Stimulated activated CD4-positive, alpha-beta T cell treated with anti-CD3 and anti-CD28 coated beads, Interleukin-4, amount 100 ng/mL, for 24 hours (primary cell): ENCODE data around the gene NFE2L1.
A peak's percentile ranks its signal among the peaks of the same experiment; 100 is the strongest.
"Not testable (repeated sequence)": the region's sequence is repeated elsewhere in the genome, so short reads cannot be mapped to it uniquely, and the experiment has no call there.

Source experiments
- DNase-seq: peaks from one replicate; pipeline ENCODE4 v3.0.0-alpha.2; 2020

The NFE2L1 gene

GRCh38 chr17:48023400-48024148, 24.6 kb upstream of the NFE2L1 start:
- DNase-seq = peak; percentile 39

DNA sequence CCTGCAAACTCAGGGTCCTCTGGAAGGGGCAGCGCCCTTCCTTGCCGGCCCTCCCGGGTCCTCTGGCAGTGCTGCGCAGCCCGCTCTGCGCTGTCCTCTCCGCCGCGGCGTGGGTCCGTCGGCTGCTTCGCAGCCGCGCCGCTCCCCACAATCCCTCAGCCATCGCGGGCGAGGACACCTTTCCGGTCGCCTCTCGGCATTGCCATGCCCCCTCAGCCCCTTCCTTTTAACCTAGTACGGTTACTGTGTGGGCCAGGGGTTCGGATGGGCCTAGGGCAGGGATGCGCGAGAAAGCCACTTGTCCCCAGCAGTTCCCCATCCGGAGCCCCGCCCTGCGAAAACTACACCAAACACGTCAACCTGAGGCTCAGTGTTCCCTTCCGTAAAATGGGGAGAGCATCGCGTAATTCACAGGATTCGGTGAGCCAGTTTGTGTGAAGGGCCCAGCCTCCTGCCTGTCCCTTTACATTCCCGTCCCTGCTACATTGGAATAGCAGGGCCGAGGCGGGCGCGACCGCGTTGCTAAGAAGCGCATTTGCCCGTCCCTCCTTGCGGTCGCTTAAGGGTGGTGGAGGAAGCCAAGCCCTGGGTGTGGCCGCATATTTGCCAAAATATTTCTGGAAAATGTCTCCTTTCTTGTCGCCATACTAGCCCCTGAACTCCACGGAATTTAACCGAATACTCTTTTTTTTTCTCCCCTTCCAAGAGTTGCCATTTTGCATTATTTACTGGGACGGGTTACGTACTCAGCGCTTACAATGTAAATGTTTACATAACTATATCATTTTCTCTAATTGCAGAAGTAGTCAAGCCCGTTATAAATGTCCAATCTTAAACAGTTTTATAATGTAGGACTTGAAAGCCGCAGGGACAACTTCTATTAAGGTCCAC, 23.8 kb upstream of the NFE2L1 start:
- DNase-seq = peak; percentile 48

DNA sequence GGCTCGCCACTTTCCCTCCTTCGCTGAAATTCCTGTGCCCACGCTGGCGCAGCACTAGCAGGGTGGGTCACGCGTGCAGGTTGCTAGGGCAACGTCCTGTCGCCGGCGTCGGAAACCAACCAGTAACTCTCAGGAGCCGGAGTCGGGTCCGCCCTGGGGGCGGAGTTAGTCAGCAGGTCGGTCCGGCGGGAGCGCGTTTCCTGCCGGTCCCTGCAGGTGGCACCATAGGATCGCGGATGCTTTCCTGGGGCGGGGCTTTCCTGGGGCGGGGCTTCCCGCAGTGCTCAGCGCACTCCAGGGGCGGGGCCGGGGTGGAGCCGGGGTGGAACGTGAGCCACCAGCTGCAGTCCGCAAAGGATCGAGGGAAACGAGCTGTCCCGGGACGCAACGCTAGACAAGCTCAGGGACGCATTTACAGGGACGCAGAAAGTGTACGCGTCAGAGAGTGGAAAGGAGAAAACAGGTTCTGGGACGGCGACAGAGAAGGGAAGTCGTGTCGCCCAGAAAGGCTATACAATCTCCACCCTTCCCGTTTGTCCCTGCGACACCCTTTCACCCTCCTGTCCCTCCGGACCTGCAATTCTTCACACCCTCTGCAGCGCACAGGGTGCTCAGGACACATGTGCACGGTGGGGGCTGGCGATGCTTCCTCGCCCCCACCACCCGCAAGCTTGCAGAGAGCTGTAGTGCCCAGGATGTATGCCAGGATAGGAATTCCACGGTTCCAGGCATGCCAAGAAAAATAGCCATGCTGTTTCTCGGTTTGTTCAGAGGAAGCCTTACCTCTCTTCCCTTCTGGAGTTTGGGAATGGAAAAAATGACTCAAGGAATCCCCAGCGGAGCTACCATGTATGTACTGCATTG, 22.9 kb upstream of the NFE2L1 start:
- DNase-seq = peak; percentile 98

GRCh38 chr17:48025904-48026501, 22.2 kb upstream of the NFE2L1 start:
- DNase-seq = no peak

DNA sequence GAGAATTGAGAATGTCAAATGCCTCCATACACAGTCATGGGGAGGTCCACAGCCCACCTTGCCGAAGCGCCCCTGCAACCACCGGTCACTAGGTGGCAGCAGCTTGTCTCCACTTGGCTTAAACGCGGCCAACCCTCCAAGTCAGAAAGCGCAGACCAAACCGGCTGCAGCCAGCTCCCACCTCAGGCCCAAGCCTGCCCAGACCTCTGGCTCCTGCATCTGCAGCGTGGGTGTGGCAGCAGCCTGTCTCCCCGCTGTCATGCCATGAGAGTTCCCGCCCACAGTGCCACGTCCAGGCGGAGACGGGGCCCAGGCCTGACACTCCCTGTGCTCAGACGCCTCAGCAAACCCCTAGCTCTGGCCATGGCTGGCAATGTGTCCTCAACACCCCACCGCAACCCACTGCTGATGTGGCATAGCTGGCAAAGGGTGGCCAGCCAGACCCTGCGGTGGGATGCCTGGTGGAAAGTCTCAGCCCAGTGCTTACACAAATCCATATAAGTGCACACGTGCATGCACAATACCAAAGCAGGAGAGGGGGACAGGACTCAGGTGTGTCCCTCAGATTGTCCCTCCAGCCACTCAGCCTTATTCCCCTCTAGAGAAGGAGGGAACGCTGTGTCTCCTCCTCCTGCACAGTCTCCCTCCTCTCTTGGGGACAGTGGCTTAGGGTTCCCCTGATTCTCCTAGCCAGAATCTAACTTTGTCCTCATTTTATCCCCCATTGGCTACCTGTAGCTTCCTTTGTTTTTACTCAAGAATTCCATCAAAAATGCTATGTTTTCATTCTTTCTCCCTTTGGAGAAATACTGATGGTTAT, 21.4 kb upstream of the NFE2L1 start:
- DNase-seq = peak; percentile 80

DNA sequence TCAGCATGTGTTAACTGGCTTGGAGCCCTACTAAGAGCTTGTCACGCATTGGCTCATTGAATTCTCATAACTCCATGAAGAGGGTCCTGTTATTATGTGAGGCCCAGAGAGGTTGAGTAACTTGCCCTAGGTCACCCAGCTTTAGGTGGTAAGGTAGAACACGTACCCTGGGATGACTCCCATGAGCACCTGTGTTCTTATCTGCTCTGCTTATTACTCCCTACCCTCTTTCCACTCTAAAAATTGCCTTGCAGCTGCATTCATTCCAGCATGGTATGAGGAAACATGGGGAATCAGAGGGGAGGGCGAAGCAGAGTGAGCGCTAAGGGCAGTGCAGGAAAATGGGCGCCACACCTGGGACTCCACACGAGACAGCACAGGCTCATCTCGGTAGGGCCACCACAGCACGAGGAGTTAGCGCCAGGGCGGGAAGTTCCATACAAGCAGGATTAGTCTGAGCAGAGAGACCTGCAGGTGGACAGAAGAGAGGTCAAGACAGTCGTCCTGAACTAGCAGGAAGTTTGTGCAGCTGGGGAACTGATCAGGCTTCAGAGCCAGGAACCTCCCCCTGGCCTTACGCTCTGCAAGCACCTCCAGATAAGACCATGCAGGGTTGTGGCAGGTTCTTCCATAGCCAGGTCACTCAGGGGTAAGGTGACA, 20.7 kb upstream of the NFE2L1 start:
- DNase-seq = no peak

DNA sequence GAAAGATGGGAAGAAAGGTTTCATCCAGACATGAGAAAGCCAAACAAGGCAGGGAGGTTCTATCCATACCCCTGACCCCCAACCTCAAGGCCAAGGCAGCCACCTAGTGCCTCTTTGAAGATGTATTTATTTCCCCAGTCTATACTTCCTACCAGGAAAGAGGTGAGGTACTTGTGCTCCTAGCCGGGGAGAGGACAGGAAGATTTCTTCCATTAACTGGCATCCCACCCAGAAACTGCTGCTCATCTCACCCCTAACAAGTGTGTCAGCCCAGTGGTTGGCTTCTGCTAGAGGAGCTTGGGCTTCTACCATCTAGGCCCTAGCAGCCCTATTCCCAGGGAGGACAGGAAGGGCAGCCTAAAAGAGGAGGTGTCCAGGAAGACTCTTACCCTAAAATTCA, 19.4 kb upstream of the NFE2L1 start:
- no peak for DNase-seq

DNA sequence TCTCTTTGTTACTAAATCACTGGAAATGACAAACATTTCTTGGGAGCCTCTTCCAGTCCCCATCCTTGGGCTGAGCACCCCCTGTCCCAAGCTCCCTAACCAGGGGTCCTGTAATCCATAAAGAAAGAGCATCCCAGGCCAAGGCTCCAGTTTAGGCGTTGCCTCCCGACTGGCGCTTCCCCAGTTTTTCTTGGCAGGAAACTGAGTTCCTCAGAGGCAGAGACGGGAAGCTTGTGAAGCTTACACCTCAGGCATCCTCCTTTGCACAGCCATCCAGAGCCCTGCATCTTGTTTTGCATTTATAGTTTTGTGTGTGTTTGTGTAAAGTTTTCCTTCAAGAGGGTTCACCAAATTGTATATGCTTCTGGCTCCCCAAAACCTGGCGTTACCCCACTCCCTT, 17.6 kb upstream of the NFE2L1 start:
- no peak for DNase-seq

DNA sequence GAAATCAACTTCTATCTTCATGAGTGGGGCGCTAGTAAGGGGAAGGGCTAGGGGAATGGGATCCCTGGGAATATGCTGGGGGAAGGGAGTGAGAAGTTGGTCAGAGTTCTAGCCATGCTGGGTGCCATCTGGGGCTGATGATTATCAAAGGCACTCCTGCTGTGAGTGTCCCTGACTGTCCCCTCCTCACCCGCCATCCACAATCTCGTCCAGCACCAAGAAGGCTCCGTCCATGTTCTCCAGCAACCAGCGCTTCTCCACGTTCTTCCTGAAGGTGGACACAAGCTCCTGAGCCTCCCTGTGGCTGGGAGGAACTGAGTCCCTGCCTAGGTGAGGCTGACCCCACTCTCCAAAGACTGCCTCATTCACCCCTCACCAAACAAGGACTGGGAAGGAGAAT, 16.2 kb upstream of the NFE2L1 start:
- no peak for DNase-seq

DNA sequence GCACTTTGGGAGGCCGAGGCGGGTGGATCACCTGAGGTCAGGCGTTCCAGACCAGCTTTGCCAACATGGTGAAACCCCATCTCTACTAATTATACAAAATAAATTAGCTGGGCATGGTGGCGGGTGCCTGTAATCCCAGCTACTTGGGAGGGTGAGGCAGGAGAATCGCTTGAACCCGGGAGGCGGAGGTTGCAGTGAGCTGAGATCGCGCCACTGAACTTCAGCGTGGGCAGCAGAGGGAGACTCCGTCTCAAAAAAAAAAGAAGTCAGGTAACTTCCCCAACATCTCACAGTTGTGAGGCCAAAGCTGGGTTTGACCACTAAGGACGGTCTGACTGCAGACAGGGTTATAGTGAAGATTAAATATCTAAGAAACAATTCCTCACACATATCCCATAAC, 13.4 kb upstream of the NFE2L1 start:
- DNase-seq = not testable (repeated sequence)

- DNase-seq = no peak
Measured at GRCh38 chr17:48036693-48037035, 11.5 kb upstream of the NFE2L1 start.

DNA sequence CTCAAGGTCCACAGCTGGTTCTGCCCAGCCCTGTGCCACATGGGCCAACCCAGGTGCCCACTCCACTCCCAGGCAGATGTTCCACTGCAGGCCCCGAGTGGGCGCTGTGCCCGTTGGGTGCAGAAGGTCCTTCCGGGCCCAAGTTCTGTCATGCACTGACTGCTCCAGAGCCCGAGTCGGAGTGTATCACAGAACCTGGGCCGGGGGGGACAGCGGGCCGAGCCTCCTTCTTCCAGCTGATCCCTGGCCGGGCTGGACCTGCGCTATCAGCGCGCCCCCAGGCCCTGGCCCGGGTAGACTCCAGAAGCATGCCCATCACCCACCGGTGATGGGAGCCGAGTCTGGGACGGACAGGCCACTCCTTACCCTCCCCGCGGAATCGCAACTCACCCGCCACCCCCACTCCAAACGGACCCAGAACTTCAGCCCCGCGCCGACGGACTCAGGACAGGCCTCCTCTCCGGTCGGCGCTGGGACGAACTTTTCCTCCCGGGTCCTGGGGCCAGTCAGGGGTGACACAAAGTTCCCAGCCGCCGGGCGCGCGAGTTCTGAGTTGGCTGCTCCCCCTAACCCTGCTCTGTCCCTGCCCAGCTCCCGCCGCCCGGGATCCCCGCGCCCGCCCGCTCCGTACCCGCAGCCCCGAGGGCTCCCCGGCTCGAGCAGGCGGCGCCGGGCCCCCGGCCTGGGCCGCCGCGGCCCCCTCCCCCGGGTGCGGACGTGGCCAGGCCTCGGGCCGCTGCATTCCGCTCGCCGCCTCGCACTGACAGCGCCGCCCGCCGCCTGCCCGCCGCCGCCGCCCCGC, 10.9 kb upstream of the NFE2L1 start, which contains the start of gene COPZ2:
Gene COPZ2 (minus strand): TSS at position 762 of the 802 bp plus-strand sequence. CDS start 20 bp downstream, at position 742.
- DNase-seq = peak; percentile 69

GRCh38 chr17:48037838-48038323, 10.3 kb upstream of the NFE2L1 start:
- DNase-seq = no peak

GRCh38 chr17:48038687-48039086, 9.5 kb upstream of the NFE2L1 start:
- DNase-seq = no peak

GRCh38 chr17:48043176-48043575, 5.0 kb upstream of the NFE2L1 start:
- DNase-seq = no peak

GRCh38 chr17:48044851-48045250, 3.3 kb upstream of the NFE2L1 start:
- no peak for DNase-seq

DNA sequence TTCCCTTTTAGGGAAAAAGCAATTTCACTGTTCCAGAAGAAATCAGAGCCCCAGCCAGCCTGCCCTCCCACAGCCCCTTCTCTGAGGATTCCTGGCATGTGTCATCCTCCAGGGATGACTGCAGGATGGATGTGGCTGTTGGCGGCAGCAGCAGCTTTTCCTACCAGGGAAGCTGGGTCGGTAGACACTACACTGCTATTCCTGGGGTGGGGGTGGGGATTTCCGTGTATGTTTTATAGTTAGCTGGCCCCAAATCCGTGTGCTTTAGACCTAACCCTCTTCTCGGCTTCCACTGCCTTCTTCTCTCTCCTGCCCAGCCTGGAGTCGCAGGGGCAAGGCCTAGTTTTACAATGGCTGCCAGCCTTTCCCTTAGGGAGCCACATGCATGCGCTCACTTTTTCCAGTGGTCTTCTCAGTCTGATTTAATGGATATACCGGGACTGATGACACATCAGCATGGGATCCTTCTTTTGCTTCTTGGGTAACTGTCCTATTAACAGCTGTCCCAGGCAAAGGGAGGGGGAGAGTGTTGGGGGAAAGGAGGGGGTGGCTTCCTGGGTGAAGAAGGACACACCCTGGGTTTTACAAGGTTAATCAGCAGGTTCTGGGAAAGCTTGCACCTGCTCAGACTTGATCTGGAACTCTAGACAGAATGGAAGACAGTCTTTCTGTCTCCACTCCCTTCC, 2.7 kb upstream of the NFE2L1 start:
- DNase-seq = no peak

DNA sequence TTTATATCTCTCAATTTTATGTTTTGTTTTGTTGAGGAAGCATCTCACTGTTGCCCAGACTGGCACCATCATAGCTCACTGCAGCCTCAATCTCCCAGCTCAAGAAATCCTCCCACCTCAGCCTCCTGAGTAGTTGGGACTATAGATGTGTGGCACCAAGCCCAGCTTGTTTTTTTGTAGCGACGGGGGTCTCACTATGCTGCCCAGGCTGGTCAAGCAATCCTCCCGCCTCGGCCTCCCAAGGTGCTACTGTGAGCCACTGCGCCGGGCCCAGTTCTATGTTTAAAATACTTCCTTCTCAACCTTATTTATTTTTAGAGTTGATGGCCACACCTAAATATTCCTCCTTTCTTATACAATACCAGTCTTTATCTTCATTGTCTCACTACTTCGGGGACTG, 1.9 kb upstream of the NFE2L1 start:
- no peak for DNase-seq

DNA sequence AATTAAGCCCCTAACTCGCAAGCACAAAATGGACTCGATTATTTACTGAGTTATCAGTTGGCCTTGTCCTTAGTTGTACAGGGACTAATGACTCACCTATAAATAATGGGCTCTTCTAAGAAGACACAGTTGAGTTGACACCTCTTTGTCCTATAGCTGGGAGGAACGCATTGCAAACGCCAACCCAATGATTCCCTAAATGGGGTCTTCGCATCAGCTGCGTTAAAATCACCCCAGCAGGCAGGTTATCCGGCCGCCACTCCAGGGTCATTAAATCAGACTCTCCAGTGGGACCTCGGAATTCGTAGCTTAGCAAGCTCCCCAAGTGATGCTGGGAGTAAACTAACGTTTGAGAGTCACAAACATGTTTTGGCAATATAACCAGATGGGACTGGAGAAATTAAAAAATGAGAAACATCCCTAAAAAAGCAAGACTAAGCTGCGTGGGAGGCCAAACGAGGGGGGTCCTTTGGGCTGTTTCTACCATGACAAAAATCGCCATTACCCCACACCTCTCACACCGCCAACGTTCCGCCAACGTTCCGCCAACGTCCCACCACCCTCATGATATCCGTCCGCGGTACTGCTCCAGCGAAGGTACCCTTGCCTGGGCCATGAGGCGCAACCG, 932 bp upstream of the NFE2L1 start:
- no peak for DNase-seq
